Measurements from ENCODE around the gene AK4.

- no peak for TF ChIP-seq EZH2 (IDR thresholded peaks at IDR 0.05; ENCODE audit: insufficient read depth, low read length)
- TF ChIP-seq CTCF (IDR thresholded peaks at IDR 0.05; ENCODE audit: insufficient read depth, low read depth, low read length): no peak
These were observed 19.7 kb downstream of the AK4 start for GRCh38 chr1:65167586-65168242.
